HCT116 (cell line): ENCODE data around the gene ULBP2. TPM values are rescaled to one million over a fixed set of nuclear protein-coding genes. Genes with fewer than 3 reads are reported as not detected.

Experiments
- ATAC-seq: fragments of 200-7000 bp; cut with Tn5 transposase; 2 replicates; pipeline ENCODE4 v1.9.1; 2020; ENCODE audit warnings: mild to moderate bottlenecking, moderate library complexity
- BruUV-seq: library from RNA; stranded (reverse); fragments of 400-500 nt; replicated peaks from 2 replicates; lab custom pipeline; 2021; lab: Mats Ljungman, UMichigan
- CTCF ChIA-PET: fragments of 300-600 bp; sonication (Branson Sonifier 250); formaldehyde crosslinking; loops from one replicate; lab custom pipeline; 2021; ENCODE audit warnings: antibody characterized with exemption; lab: Charles Lee
- POLR2A ChIA-PET: fragments of 300-600, 350-600 bp; sonication (Branson Sonifier 250); formaldehyde crosslinking; loops from one replicate; lab custom pipeline; 2021; ENCODE audit warnings: antibody characterized with exemption; lab: Charles Lee
- RAD21 ChIA-PET, 2 experiments: fragments of 300-600 bp; sonication (Branson Sonifier 250); formaldehyde crosslinking; loops; one replicate each; lab custom pipeline; 2023; ENCODE audit warnings: low total read pairs in 2 of 2; ENCODE audit not compliant: uncharacterized antibody in 2 of 2, unreplicated experiment in 2 of 2, low non-redundant PET in 1 of 2; lab: Charles Lee
- DNase-seq: peaks from one replicate; pipeline ENCODE4 v3.0.0-alpha.2; 2010; ENCODE audit warnings: low read depth, low spot score
- H2AFZ ChIP-seq: fragments of 200-600 bp; shearing (Covaris generic), sonication (generic); 2 replicates; pipeline ENCODE4 v1.6.1; 2017; ENCODE audit warnings: low read depth, mixed run types, mixed read lengths, antibody characterized with exemption, low read length; ENCODE audit not compliant: poor library complexity, severe bottlenecking
- H3K27ac ChIP-seq: 2 replicates; pipeline ENCODE4 v1.5.1; 2012; ENCODE audit warnings: low read depth, low read length
- H3K27me3 ChIP-seq: fragments of 200-600 bp; sonication (generic); 2 replicates; pipeline ENCODE4 v1.6.1; 2016; ENCODE audit warnings: mixed run types, low read length, mixed read lengths; ENCODE audit not compliant: insufficient read depth
- H3K36me3 ChIP-seq, 2 experiments: fragments of 200-500 bp in 1 of 2; fragments of 200-600 bp in 1 of 2; sonication (Bioruptor generic) in 1 of 2; sonication (generic) in 1 of 2; 2 replicates each; pipeline versions ENCODE4 v1.5.1 to v1.6.1; 2014 to 2016; ENCODE audit warnings: low read length in 2 of 2, inconsistent platforms in 1 of 2, mixed read lengths in 1 of 2, mixed run types in 1 of 2; ENCODE audit not compliant: insufficient read depth in 2 of 2, control insufficient read depth in 1 of 2
- H3K4me1 ChIP-seq, 2 experiments: fragments of 200-600 bp in 1 of 2; sonication (generic) in 1 of 2; 2 replicates each; pipeline versions ENCODE4 v1.5.1 to v1.6.1; 2012 to 2017; ENCODE audit warnings: low read length in 2 of 2, inconsistent platforms in 1 of 2, mild to moderate bottlenecking in 1 of 2, mixed read lengths in 1 of 2, mixed run types in 1 of 2, moderate library complexity in 1 of 2; ENCODE audit not compliant: insufficient read depth in 2 of 2, control insufficient read depth in 1 of 2
- H3K4me2 ChIP-seq: fragments of 200-600 bp; sonication (generic); 2 replicates; pipeline ENCODE4 v1.6.1; 2017; ENCODE audit warnings: mixed run types, low read length, mixed read lengths
- H3K4me3 ChIP-seq, 2 experiments: fragments of 200-600 bp in 1 of 2; sonication (generic) in 1 of 2; replicated peaks in 1 of 2; 2 replicates each; pipeline ENCODE4 v1.5.1; 2011 to 2016; ENCODE audit warnings: low read length in 2 of 2, control low read depth in 1 of 2, low read depth in 1 of 2, mild to moderate bottlenecking in 1 of 2, mixed read lengths in 1 of 2, mixed run types in 1 of 2
- H3K79me2 ChIP-seq: fragments of 200-600 bp; sonication (generic); 2 replicates; pipeline ENCODE4 v1.6.1; 2017; ENCODE audit warnings: mild to moderate bottlenecking, mixed run types, low read length, moderate library complexity, mixed read lengths; ENCODE audit not compliant: insufficient read depth
- H3K9ac ChIP-seq: fragments of 200-600 bp; sonication (generic); 2 replicates; pipeline ENCODE4 v1.6.1; 2016; ENCODE audit warnings: low read length, mixed read lengths
- H3K9me2 ChIP-seq: fragments of 200-600 bp; sonication (generic), shearing (Covaris generic); 2 replicates; pipeline ENCODE4 v1.6.1; 2017; ENCODE audit warnings: mixed run types, mild to moderate bottlenecking, moderate library complexity; ENCODE audit not compliant: insufficient read depth
- H3K9me3 ChIP-seq, 2 experiments: fragments of 200-500 bp in 1 of 2; fragments of 200-600 bp in 1 of 2; sonication (Bioruptor generic) in 1 of 2; sonication (generic) in 1 of 2; 2 replicates each; pipeline ENCODE4 v1.6.1; 2014 to 2017; ENCODE audit warnings: low read length in 2 of 2, mixed read lengths in 2 of 2, inconsistent platforms in 1 of 2, low read depth in 1 of 2, mild to moderate bottlenecking in 1 of 2, mixed run types in 1 of 2, moderate library complexity in 1 of 2; ENCODE audit not compliant: control insufficient read depth in 1 of 2, insufficient read depth in 1 of 2
- H4K20me1 ChIP-seq: fragments of 200-600 bp; sonication (generic), shearing (Covaris generic); 2 replicates; pipeline ENCODE4 v1.6.1; 2017; ENCODE audit warnings: mixed run types, mild to moderate bottlenecking, moderate library complexity; ENCODE audit not compliant: insufficient read depth
- ATF3 ChIP-seq: IDR thresholded peaks from 2 replicates; pipeline ENCODE4 v1.6.1; 2012
- CBX3 ChIP-seq: IDR thresholded peaks from 2 replicates; pipeline ENCODE4 v1.6.1; 2012; ENCODE audit warnings: low read depth
- CEBPB ChIP-seq: IDR thresholded peaks from 2 replicates; pipeline ENCODE4 v1.6.1; 2012; ENCODE audit warnings: low read depth
- CTCF ChIP-seq, 3 experiments: fragments of 200-600 bp in 1 of 3; sonication (generic) in 1 of 3; IDR thresholded peaks in 2 of 3; conservative IDR thresholded peaks in 1 of 3; 2 replicates each; pipeline ENCODE4 v1.5.1; 2012 to 2017; ENCODE audit warnings: low read depth in 2 of 3, low read length in 2 of 3, antibody characterized with exemption in 1 of 3, borderline replicate concordance in 1 of 3, control low read depth in 1 of 3, mild to moderate bottlenecking in 1 of 3, mixed read lengths in 1 of 3, mixed run types in 1 of 3, moderate library complexity in 1 of 3; ENCODE audit not compliant: insufficient read depth in 1 of 3
- EGR1 ChIP-seq: IDR thresholded peaks from 2 replicates; pipeline ENCODE4 v1.6.1; 2012; ENCODE audit warnings: low read depth
- ELF1 ChIP-seq: IDR thresholded peaks from 2 replicates; pipeline ENCODE4 v1.6.1; 2012; ENCODE audit warnings: low read depth, borderline replicate concordance
- EZH2 ChIP-seq: fragments of 200-600 bp; sonication (generic); IDR thresholded peaks from 2 replicates; pipeline ENCODE4 v1.6.1; 2017; ENCODE audit warnings: antibody characterized with exemption, mixed run types
- EZH2phosphoT487 ChIP-seq: fragments of 200-600 bp; IDR thresholded peaks from 2 replicates; pipeline ENCODE4 v1.6.1; 2018; ENCODE audit warnings: antibody characterized with exemption, borderline replicate concordance
- FOSL1 ChIP-seq: IDR thresholded peaks from 2 replicates; pipeline ENCODE4 v1.6.1; 2012; ENCODE audit warnings: low read depth
- MAX ChIP-seq: IDR thresholded peaks from 2 replicates; pipeline ENCODE4 v1.6.1; 2012
- POLR2A ChIP-seq: IDR thresholded peaks from 2 replicates; pipeline ENCODE4 v1.7.0; 2011; ENCODE audit warnings: borderline replicate concordance; ENCODE audit not compliant: insufficient read depth, insufficient read length; ENCODE audit errors: extremely low read depth
- POLR2AphosphoS5 ChIP-seq: IDR thresholded peaks from 2 replicates; pipeline ENCODE4 v1.6.1; 2011; ENCODE audit warnings: mild to moderate bottlenecking, low read depth, low read length, moderate library complexity
- SIN3A ChIP-seq: IDR thresholded peaks from 2 replicates; pipeline ENCODE4 v1.6.1; 2012; ENCODE audit warnings: low read depth
- SP1 ChIP-seq: IDR thresholded peaks from 2 replicates; pipeline ENCODE4 v1.6.1; 2012; ENCODE audit warnings: low read depth
- TCF7L2 ChIP-seq: IDR thresholded peaks from 2 replicates; pipeline ENCODE4 v1.7.0; 2011; ENCODE audit warnings: borderline replicate concordance, inconsistent platforms; ENCODE audit not compliant: insufficient read depth, insufficient read length; ENCODE audit errors: extremely low read depth
- YY1 ChIP-seq: IDR thresholded peaks from 2 replicates; pipeline ENCODE4 v1.6.1; 2011; ENCODE audit warnings: low read length, low read depth, moderate library complexity, mild to moderate bottlenecking; ENCODE audit not compliant: insufficient replicate concordance; ENCODE audit errors: extremely low read depth
- ZBTB33 ChIP-seq: IDR thresholded peaks from 2 replicates; pipeline ENCODE4 v1.6.1; 2011; ENCODE audit warnings: mild to moderate bottlenecking, low read length, moderate library complexity; ENCODE audit not compliant: insufficient replicate concordance; ENCODE audit errors: extremely low read depth
- ZFX ChIP-seq: fragments of 450-650 bp; IDR thresholded peaks from 2 replicates; pipeline ENCODE4 v1.6.1; 2017
- ZNF274 ChIP-seq: fragments of 200-500 bp; sonication (Bioruptor generic); IDR thresholded peaks from 2 replicates; pipeline ENCODE4 v1.6.1; 2014; ENCODE audit warnings: mild to moderate bottlenecking, low read depth, low read length, inconsistent platforms
- intact Hi-C: fragments of 100-400 bp; cut with micrococcal nuclease; formaldehyde crosslinking; loops from 2 replicates; pipeline ENCODE4 v1.10.0; 2022
- total RNA-seq: library from RNA; stranded (reverse); gene quantifications from one replicate; pipeline ENCODE4 v1.2.1, GENCODE V29; 2021; ENCODE audit not compliant: unreplicated experiment

Gene ULBP2
- total RNA-seq, 1 experiment from 2014 or later: 10.2 TPM

- Histone ChIP-seq H3K9ac (no peak overlapping the region), H3K4me1 (peaks cover 0 to 11% of the 10 kb centered on the region in 2 experiments; a peak in 2 of 4 replicates), H3K4me2 (no peak overlapping the region), H3K4me3 (no peak overlapping the region), H4K20me1 (no peaks in the 10 kb centered on the region), H3K9me2 (no peaks in the 10 kb centered on the region), H3K27ac (no peak overlapping the region), H3K36me3 (no peaks in the 10 kb centered on the region), H3K27me3 (no peaks in the 10 kb centered on the region), H2AFZ (no peak overlapping the region), H3K79me2 (no peaks in the 10 kb centered on the region), H3K9me3 (no peaks in the 10 kb centered on the region)
- intact Hi-C loops: no loop called here
- RAD21 ChIA-PET: no interaction called here
- DNase-seq (no peak), ATAC-seq (no peak)
- no TSS peak for BruUV-seq
- CTCF ChIA-PET: no interaction called here
- POLR2A ChIA-PET: no interaction called here
- TF ChIP-seq CTCF (IDR thresholded peaks at IDR 0.05 in 2 of 3, conservative IDR thresholded peaks at IDR 0.05 in 1 of 3; ENCODE audit: borderline replicate concordance in 1 of 3, insufficient read depth in 1 of 3, low read depth in 2 of 3, low read length in 2 of 3) (no peak), SIN3A (no peak), ZNF274 (no peak), ZBTB33 (no peak), SP1 (no peak), FOSL1 (no peak), CEBPB (no peak), YY1 (no peak), POLR2AphosphoS5 (no peak), EZH2 (no peak), POLR2A (no peak), MAX (no peak), ATF3 (no peak), EZH2phosphoT487 (no peak), CBX3 (no peak), ELF1 (no peak), TCF7L2 (no peak), EGR1 (no peak), ZFX (no peak)
These were observed 22.0 kb upstream of the ULBP2 start for GRCh38 chr6:149919834-149920225.
